Stimulated activated CD4-positive, alpha-beta T cell treated with anti-CD3 and anti-CD28 coated beads, Interleukin-2, amount 100 ng/mL, for 48 hours (primary cell): ENCODE data around the gene DEXI.
"Not testable (repeated sequence)": the region's sequence is repeated elsewhere in the genome, so short reads cannot be mapped to it uniquely, and the experiment has no call there.

ENCODE experiments used
- DNase-seq, 2 donors: peaks; one replicate each; pipeline ENCODE4 v3.0.0-alpha.2; 2020

DEXI gene

GRCh38 chr16:10926094-10926493 is 16.2 kb downstream of the DEXI start:
- DNase-seq, result no peak

GRCh38 chr16:10925285-10925684 is 17.0 kb downstream of the DEXI start:
- not testable (repeated sequence) for DNase-seq

- DNase-seq, result no peak
These were observed 18.5 kb downstream of the DEXI start for GRCh38 chr16:10923650-10924214.

GRCh38 chr16:10923146-10923649 is 19.1 kb downstream of the DEXI start:
- DNase-seq, result no peak

- no peak for DNase-seq
These were observed 19.7 kb downstream of the DEXI start for GRCh38 chr16:10922328-10923145.

GRCh38 chr16:10921536-10922327 is 20.5 kb downstream of the DEXI start:
- DNase-seq, result no peak

- DNase-seq, result no peak
These were observed 21.4 kb downstream of the DEXI start for GRCh38 chr16:10920726-10921427.

GRCh38 chr16:10919003-10919351 is 23.3 kb downstream of the DEXI start:
- no peak for DNase-seq

- DNase-seq, result peak; percentile 88 to 92
These were observed 23.8 kb downstream of the DEXI start for GRCh38 chr16:10918294-10919002.

- DNase-seq, result no peak
These were observed 25.7 kb downstream of the DEXI start for GRCh38 chr16:10916534-10916933.

- DNase-seq, result no peak
These were observed 31.0 kb downstream of the DEXI start for GRCh38 chr16:10911267-10911666.

GRCh38 chr16:10907757-10908045 is 34.6 kb downstream of the DEXI start:
- no peak for DNase-seq

- no peak for DNase-seq
These were observed 35.1 kb downstream of the DEXI start for GRCh38 chr16:10906914-10907756.

GRCh38 chr16:10906482-10906881 is 35.8 kb downstream of the DEXI start:
- DNase-seq, result no peak

- no peak for DNase-seq
These were observed 39.3 kb downstream of the DEXI start for GRCh38 chr16:10902999-10903398.

- no peak for DNase-seq
These were observed 45.1 kb downstream of the DEXI start for GRCh38 chr16:10897134-10897533.

GRCh38 chr16:10896723-10897122 is 45.5 kb downstream of the DEXI start:
- DNase-seq, result no peak

- DNase-seq, result no peak
These were observed 46.1 kb downstream of the DEXI start for GRCh38 chr16:10896165-10896564.

- DNase-seq, result peak; percentile 27 to 46
These were observed 47.0 kb downstream of the DEXI start for GRCh38 chr16:10895053-10895946.

- DNase-seq, result no peak
These were observed 49.4 kb downstream of the DEXI start for GRCh38 chr16:10892782-10893318.
